ENCODE results near the gene CREB3. TPM values are rescaled to one million over a fixed set of nuclear protein-coding genes. Genes with fewer than 3 reads are reported as not detected.
A peak's percentile ranks its signal among the peaks of the same experiment; 100 is the strongest.

The CREB3 gene
- total RNA-seq = 27.0 TPM
- polyA plus RNA-seq (ENCODE audit: insufficient read depth in 1 of 8, insufficient read length in 8 of 8, low replicate concordance in 1 of 8) = 10 to 100 TPM; 23.5 to 30.7 (median 26.4) TPM
- long read RNA-seq, donor 1, partial matches to known transcripts = 0 of 2 reads
- long read RNA-seq, donor 1, other reads (novel, unspliced or antisense) = 0 of 2 reads
- long read RNA-seq, donor 2, partial matches to known transcripts = 0 of 1 reads
- long read RNA-seq, donor 2, other reads (novel, unspliced or antisense) = 0 of 1 reads
- long read RNA-seq, donor 3, transcript CREB3-201 (9 exons, 1,832 nt) = major isoform, 9 of 38 reads
- long read RNA-seq, donor 3, partial matches to known transcripts = 19 of 38 reads
- long read RNA-seq, donor 3, other reads (novel, unspliced or antisense) = 10 of 38 reads
- long read RNA-seq, donor 4, transcript CREB3-201 (9 exons, 1,832 nt) = major isoform, 12 of 12 reads
- long read RNA-seq, donor 4, partial matches to known transcripts = 0 of 12 reads
- long read RNA-seq, donor 4, other reads (novel, unspliced or antisense) = 0 of 12 reads
- long read RNA-seq, donor 5, transcript CREB3-201 (9 exons, 1,832 nt) = major isoform, 25 of 36 reads
- long read RNA-seq, donor 5, partial matches to known transcripts = 11 of 36 reads
- long read RNA-seq, donor 5, other reads (novel, unspliced or antisense) = 0 of 36 reads
- long read RNA-seq, donor 6, transcript CREB3-201 (9 exons, 1,832 nt) = major isoform, 26 of 106 reads
- long read RNA-seq, donor 6, partial matches to known transcripts = 0 of 106 reads
- long read RNA-seq, donor 6, other reads (novel, unspliced or antisense) = 80 of 106 reads
- long read RNA-seq, donor 7, transcript CREB3-201 (9 exons, 1,832 nt) = major isoform, 13 of 13 reads
- long read RNA-seq, donor 7, partial matches to known transcripts = 0 of 13 reads
- long read RNA-seq, donor 7, other reads (novel, unspliced or antisense) = 0 of 13 reads
- long read RNA-seq, donor 8, transcript CREB3-201 (9 exons, 1,832 nt) = major isoform, 9 of 9 reads
- long read RNA-seq, donor 8, partial matches to known transcripts = 0 of 9 reads
- long read RNA-seq, donor 8, other reads (novel, unspliced or antisense) = 0 of 9 reads
- long read RNA-seq, donor 9, transcript CREB3-201 (9 exons, 1,832 nt) = major isoform, 10 of 16 reads
- long read RNA-seq, donor 9, partial matches to known transcripts = 6 of 16 reads
- long read RNA-seq, donor 9, other reads (novel, unspliced or antisense) = 0 of 16 reads
- long read RNA-seq, donor 10, transcript CREB3-201 (9 exons, 1,832 nt) = major isoform, 8 of 9 reads
- long read RNA-seq, donor 10, partial matches to known transcripts = 0 of 9 reads
- long read RNA-seq, donor 10, other reads (novel, unspliced or antisense) = 0 of 9 reads
- long read RNA-seq, donor 11, transcript CREB3-201 (9 exons, 1,832 nt) = major isoform, 12 of 12 reads
- long read RNA-seq, donor 11, partial matches to known transcripts = 0 of 12 reads
- long read RNA-seq, donor 11, other reads (novel, unspliced or antisense) = 0 of 12 reads

GRCh38 chr9:35732185-35732799 is at the start of gene CREB3, which contains the start of gene TLN1:
Gene CREB3 (plus strand): TSS chr9:35732666. CDS start chr9:35732773, 107 bp downstream.
Gene TLN1 (minus strand): TSS chr9:35732195. CDS start chr9:35725694, 6,501 bp downstream.
- no peaks in the 10 kb centered on the region for H3K27me3 ChIP-seq (ENCODE audit: control insufficient read depth, insufficient read depth, low read length)
- H3K9me3 ChIP-seq (replicated peaks; ENCODE audit: control insufficient read depth, low read depth, low read length) = no peaks in the 10 kb centered on the region
- 0% methylated on average over 47 of the region's 49 CpGs for WGBS (ENCODE audit: insufficient coverage)
- DNase-seq = peak; percentile 99
- peak within 1 kb of the TSS; percentile 98 for H3K27ac ChIP-seq (ENCODE audit: low read length)
- peaks cover 46% of the 10 kb centered on the region for H3K4me1 ChIP-seq (ENCODE audit: control insufficient read depth, insufficient read depth, low read length)
- H3K36me3 ChIP-seq (ENCODE audit: control insufficient read depth, insufficient read depth, low read length) = peaks cover 44% of the 10 kb centered on the region
- H3K4me3 ChIP-seq (ENCODE audit: low read length) = peak within 1 kb of the TSS; percentile 84

DNA sequence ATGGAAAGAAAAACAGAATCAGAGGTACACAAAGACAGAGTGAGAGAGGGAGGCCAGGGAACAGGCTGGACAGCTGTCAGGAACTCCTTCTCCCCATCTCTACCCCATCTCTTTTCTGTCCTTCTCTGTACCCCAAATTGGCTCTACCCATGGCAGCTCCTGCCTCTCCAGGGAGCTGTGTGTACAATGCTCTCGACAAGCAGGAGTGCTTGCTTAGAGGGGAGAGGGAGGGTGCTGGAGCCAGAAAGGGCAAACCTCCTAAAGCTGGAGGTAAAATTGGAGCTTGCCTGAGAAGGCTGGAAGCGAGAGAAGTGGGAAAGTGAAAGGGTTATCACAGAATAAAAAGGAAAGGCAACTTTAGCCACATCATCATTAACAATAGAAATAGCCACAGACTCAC is 49.1 kb upstream of the CREB3 start:
- DNase-seq = no peak
- H3K9me3 ChIP-seq (replicated peaks; ENCODE audit: control insufficient read depth, low read depth, low read length) = no peaks in the 10 kb centered on the region
- peak overlapping the region; percentile 48 for H3K27ac ChIP-seq (ENCODE audit: low read length)
- no CpG with 5 or more reads among the region's 2 CpGs for WGBS (ENCODE audit: insufficient coverage)
- H3K36me3 ChIP-seq (ENCODE audit: control insufficient read depth, insufficient read depth, low read length) = peaks cover 64% of the 10 kb centered on the region
- H3K27me3 ChIP-seq (ENCODE audit: control insufficient read depth, insufficient read depth, low read length) = no peaks in the 10 kb centered on the region
- H3K4me1 ChIP-seq (ENCODE audit: control insufficient read depth, insufficient read depth, low read length) = peaks cover 34% of the 10 kb centered on the region
- H3K4me3 ChIP-seq (ENCODE audit: low read length) = no peak overlapping the region

DNA sequence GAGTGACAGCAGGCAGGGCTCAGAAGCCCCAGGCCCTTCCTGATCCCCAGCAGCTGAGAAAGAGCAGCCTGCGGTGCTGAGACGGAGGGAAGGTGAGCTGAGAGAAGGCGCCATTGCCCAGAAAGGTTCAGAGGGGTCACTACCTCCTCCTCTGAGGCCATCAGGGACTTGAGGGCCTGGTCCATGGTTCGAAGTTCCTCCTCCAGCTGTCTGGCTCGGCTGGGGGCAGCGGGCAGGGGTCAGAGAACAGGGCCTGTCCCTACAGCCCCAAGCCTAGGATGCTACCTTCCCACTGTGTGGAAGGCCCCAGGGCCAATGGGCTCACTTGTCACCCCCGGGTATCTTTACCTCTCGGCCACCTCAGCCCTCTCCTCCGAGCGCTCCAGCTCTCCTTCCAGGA is 47.5 kb upstream of the CREB3 start:
- Histone ChIP-seq H3K4me1 (ENCODE audit: control insufficient read depth, insufficient read depth, low read length) (peaks cover 42% of the 10 kb centered on the region), H3K27me3 (ENCODE audit: control insufficient read depth, insufficient read depth, low read length) (no peaks in the 10 kb centered on the region), H3K27ac (ENCODE audit: low read length) (peak overlapping the region; percentile 70), H3K4me3 (ENCODE audit: low read length) (peak overlapping the region; percentile 80), H3K9me3 (replicated peaks; ENCODE audit: control insufficient read depth, low read depth, low read length) (no peaks in the 10 kb centered on the region), H3K36me3 (ENCODE audit: control insufficient read depth, insufficient read depth, low read length) (peaks cover 73% of the 10 kb centered on the region)
- 94% methylated on average over 6 of the region's 10 CpGs for WGBS (ENCODE audit: insufficient coverage)
- DNase-seq = no peak

DNA sequence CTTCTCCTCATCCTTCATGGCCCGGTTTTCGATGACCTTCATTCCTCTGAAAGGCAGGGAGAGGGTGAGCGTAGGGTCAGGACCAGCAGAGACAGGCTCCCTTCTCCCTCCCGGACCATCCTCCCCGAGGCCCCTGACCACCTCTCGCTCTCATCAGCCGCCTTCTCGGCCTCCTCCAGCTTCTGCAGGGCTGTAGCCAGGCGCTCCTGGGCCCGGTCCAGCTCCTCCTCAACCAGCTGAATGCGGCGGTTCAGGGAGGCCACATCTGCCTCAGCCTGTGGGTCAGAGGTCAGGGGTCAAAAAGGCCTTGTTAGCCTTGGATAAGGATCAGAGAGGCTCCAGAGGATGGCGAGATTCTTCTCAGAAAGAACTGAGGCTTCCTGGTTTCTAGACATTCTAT is 47.0 kb upstream of the CREB3 start:
- H3K4me3 ChIP-seq (ENCODE audit: low read length) = peak overlapping the region; percentile 80
- H3K36me3 ChIP-seq (ENCODE audit: control insufficient read depth, insufficient read depth, low read length) = peaks cover 73% of the 10 kb centered on the region
- no peak for DNase-seq
- peak overlapping the region; percentile 70 for H3K27ac ChIP-seq (ENCODE audit: low read length)
- H3K4me1 ChIP-seq (ENCODE audit: control insufficient read depth, insufficient read depth, low read length) = peaks cover 40% of the 10 kb centered on the region
- WGBS (ENCODE audit: insufficient coverage) = 73% methylated on average over 7 of the region's 13 CpGs
- H3K9me3 ChIP-seq (replicated peaks; ENCODE audit: control insufficient read depth, low read depth, low read length) = no peaks in the 10 kb centered on the region
- H3K27me3 ChIP-seq (ENCODE audit: control insufficient read depth, insufficient read depth, low read length) = no peaks in the 10 kb centered on the region

GRCh38 chr9:35686222-35687203 is 46.0 kb upstream of the CREB3 start:
- Histone ChIP-seq H3K4me1 (ENCODE audit: control insufficient read depth, insufficient read depth, low read length) (peaks cover 44% of the 10 kb centered on the region), H3K27me3 (ENCODE audit: control insufficient read depth, insufficient read depth, low read length) (no peaks in the 10 kb centered on the region), H3K36me3 (ENCODE audit: control insufficient read depth, insufficient read depth, low read length) (peaks cover 73% of the 10 kb centered on the region), H3K27ac (ENCODE audit: low read length) (peak overlapping the region; percentile 97), H3K4me3 (ENCODE audit: low read length) (peak overlapping the region; percentile 80), H3K9me3 (replicated peaks; ENCODE audit: control insufficient read depth, low read depth, low read length) (no peaks in the 10 kb centered on the region)
- DNase-seq = peak; percentile 67
- 61% methylated on average over 3 of the region's 11 CpGs for WGBS (ENCODE audit: insufficient coverage)

GRCh38 chr9:35687306-35687705 is 45.2 kb upstream of the CREB3 start:
- H3K9me3 ChIP-seq (replicated peaks; ENCODE audit: control insufficient read depth, low read depth, low read length) = no peaks in the 10 kb centered on the region
- peaks cover 66% of the 10 kb centered on the region for H3K36me3 ChIP-seq (ENCODE audit: control insufficient read depth, insufficient read depth, low read length)
- DNase-seq = no peak
- H3K27me3 ChIP-seq (ENCODE audit: control insufficient read depth, insufficient read depth, low read length) = no peaks in the 10 kb centered on the region
- peak overlapping the region; percentile 80 for H3K4me3 ChIP-seq (ENCODE audit: low read length)
- 52% methylated on average over 2 of the region's 2 CpGs for WGBS (ENCODE audit: insufficient coverage)
- peaks cover 49% of the 10 kb centered on the region for H3K4me1 ChIP-seq (ENCODE audit: control insufficient read depth, insufficient read depth, low read length)
- peak overlapping the region; percentile 97 for H3K27ac ChIP-seq (ENCODE audit: low read length)

- H3K27ac ChIP-seq (ENCODE audit: low read length) = peak overlapping the region; percentile 97
- peak overlapping the region; percentile 80 for H3K4me3 ChIP-seq (ENCODE audit: low read length)
- peak; percentile 77 for DNase-seq
- H3K9me3 ChIP-seq (replicated peaks; ENCODE audit: control insufficient read depth, low read depth, low read length) = no peaks in the 10 kb centered on the region
- WGBS (ENCODE audit: insufficient coverage) = no CpG with 5 or more reads among the region's 2 CpGs
- no peaks in the 10 kb centered on the region for H3K27me3 ChIP-seq (ENCODE audit: control insufficient read depth, insufficient read depth, low read length)
- H3K4me1 ChIP-seq (ENCODE audit: control insufficient read depth, insufficient read depth, low read length) = peaks cover 49% of the 10 kb centered on the region
- H3K36me3 ChIP-seq (ENCODE audit: control insufficient read depth, insufficient read depth, low read length) = peaks cover 59% of the 10 kb centered on the region
Observed at GRCh38 chr9:35687972-35688557, 44.4 kb upstream of the CREB3 start.

Measured in muscle of leg (tissue), 16 donors.